Activated T-cell treated with anti-CD3 and anti-CD28 coated beads for 1 hour (primary cell): ENCODE results near the gene KRTAP5-10.
"Not testable (repeated sequence)": the region's sequence is repeated elsewhere in the genome, so short reads cannot be mapped to it uniquely, and the experiment has no call there.

Experiments used
- DNase-seq: peaks from one replicate; pipeline ENCODE4 v3.0.0-alpha.2; 2020; ENCODE audit warnings: low read depth

The KRTAP5-10 gene

GRCh38 chr11:71565263-71565662, at the start of gene KRTAP5-10:
TSS of gene KRTAP5-10 (plus strand) at chr11:71565563. CDS start at chr11:71565588, 25 bp downstream.
- DNase-seq: no peak

GRCh38 chr11:71518506-71519471, 46.6 kb upstream of the KRTAP5-10 start:
- DNase-seq: no peak

GRCh38 chr11:71519546-71519945, 45.8 kb upstream of the KRTAP5-10 start:
- DNase-seq: no peak

GRCh38 chr11:71525188-71525937, 40.0 kb upstream of the KRTAP5-10 start:
- DNase-seq: no peak

- DNase-seq: no peak
Observed at GRCh38 chr11:71525938-71526495, 39.3 kb upstream of the KRTAP5-10 start.

- DNase-seq: not testable (repeated sequence)
Observed at GRCh38 chr11:71526796-71527575, 38.4 kb upstream of the KRTAP5-10 start, which contains the start of gene KRTAP5-7. TSS of gene KRTAP5-7 (plus strand) at chr11:71527267. CDS start at chr11:71527301, 34 bp downstream.

GRCh38 chr11:71527576-71528210, 37.7 kb upstream of the KRTAP5-10 start:
- DNase-seq: no peak

- DNase-seq: no peak
Observed at GRCh38 chr11:71530602-71531001, 34.8 kb upstream of the KRTAP5-10 start.

- DNase-seq: no peak
Observed at GRCh38 chr11:71532036-71532610, 33.2 kb upstream of the KRTAP5-10 start.

- not testable (repeated sequence) for DNase-seq
Observed at GRCh38 chr11:71534711-71535608, 30.4 kb upstream of the KRTAP5-10 start.

- no peak for DNase-seq
Observed at GRCh38 chr11:71535825-71536224, 29.5 kb upstream of the KRTAP5-10 start.

GRCh38 chr11:71537537-71537936, 27.8 kb upstream of the KRTAP5-10 start:
- DNase-seq: no peak

- not testable (repeated sequence) for DNase-seq
Observed at GRCh38 chr11:71537977-71538665, 27.2 kb upstream of the KRTAP5-10 start, which contains the start of gene KRTAP5-8. TSS of gene KRTAP5-8 (plus strand) at chr11:71538025. CDS start at chr11:71538056, 31 bp downstream.

- DNase-seq: no peak
Observed at GRCh38 chr11:71538666-71538990, 26.7 kb upstream of the KRTAP5-10 start.

GRCh38 chr11:71539017-71539416, 26.3 kb upstream of the KRTAP5-10 start:
- DNase-seq: no peak

GRCh38 chr11:71539971-71540370, 25.4 kb upstream of the KRTAP5-10 start:
- not testable (repeated sequence) for DNase-seq

- not testable (repeated sequence) for DNase-seq
Observed at GRCh38 chr11:71540521-71541304, 24.6 kb upstream of the KRTAP5-10 start.

GRCh38 chr11:71542382-71542781, 23.0 kb upstream of the KRTAP5-10 start:
- DNase-seq: no peak
